Osteocyte (in vitro differentiated cells): Measurements from ENCODE around the gene BBIP1. TPM values are rescaled to one million over a fixed set of nuclear protein-coding genes. Genes with fewer than 3 reads are reported as not detected.

ENCODE experiments used
- DNase-seq: peaks from one replicate; pipeline ENCODE4 v3.0.0; 2021; ENCODE audit warnings: mixed read lengths; ENCODE audit not compliant: unreplicated experiment; ENCODE audit errors: extremely low spot score
- H3K27ac Mint-ChIP-seq: one replicate; pipeline ENCODE4 v1.8.0; 2021; ENCODE audit warnings: mild to moderate bottlenecking, mixed read lengths; ENCODE audit not compliant: unreplicated experiment
- H3K27me3 Mint-ChIP-seq: one replicate; pipeline ENCODE4 v1.8.0; 2021; ENCODE audit warnings: mixed read lengths; ENCODE audit not compliant: unreplicated experiment
- H3K36me3 Mint-ChIP-seq: one replicate; pipeline ENCODE4 v1.8.0; 2021; ENCODE audit warnings: mixed read lengths; ENCODE audit not compliant: unreplicated experiment
- H3K4me1 Mint-ChIP-seq: one replicate; pipeline ENCODE4 v1.8.0; 2021; ENCODE audit warnings: mixed read lengths; ENCODE audit not compliant: unreplicated experiment
- H3K4me3 Mint-ChIP-seq: one replicate; pipeline ENCODE4 v1.8.0; 2021; ENCODE audit warnings: mild to moderate bottlenecking, moderate library complexity, mixed read lengths; ENCODE audit not compliant: unreplicated experiment
- H3K9me3 Mint-ChIP-seq: one replicate; pipeline ENCODE4 v1.8.0; 2021; ENCODE audit warnings: mixed read lengths; ENCODE audit not compliant: unreplicated experiment
- total RNA-seq: library from RNA; stranded (reverse); gene quantifications from 2 replicates; pipeline ENCODE4 v1.2.1, GENCODE V29; 2021
- TF ChIP-seq, protein P1 (sequence below): fragments of 200-600 bp; sonication (generic); IDR thresholded peaks from 2 replicates; pipeline ENCODE4 v1.5.0; 2021; ENCODE audit warnings: antibody characterized with exemption, mild to moderate bottlenecking, moderate library complexity

BBIP1 gene
- total RNA-seq, 1 donor from 2014 or later, result 39.5 TPM

DNA sequence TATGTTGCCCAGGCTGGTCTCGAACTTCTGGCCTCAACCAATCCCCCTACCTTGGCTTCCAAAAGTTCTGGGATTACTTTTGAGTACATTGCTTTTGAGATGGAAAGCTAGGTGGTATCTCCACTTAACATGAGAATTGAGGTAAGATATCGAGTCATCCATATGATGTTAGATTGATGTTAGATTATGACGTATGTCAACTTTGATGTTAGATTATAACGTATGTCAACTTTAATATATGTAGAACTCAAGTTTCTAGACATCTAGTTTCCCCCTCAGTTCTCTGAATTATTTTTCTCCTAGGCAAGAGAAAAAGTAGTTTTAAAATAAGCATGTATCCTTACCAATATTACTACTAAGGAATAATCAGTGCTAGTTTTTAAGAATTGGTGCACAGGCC lies 20.4 kb upstream of the BBIP1 start:
- Mint-ChIP-seq H3K4me1 (peaks cover 7% of the 10 kb centered on the region), H3K9me3 (peaks cover 17% of the 10 kb centered on the region), H3K27ac (no peak overlapping the region), H3K27me3 (no peaks in the 10 kb centered on the region), H3K4me3 (no peak overlapping the region), H3K36me3 (peaks cover 29% of the 10 kb centered on the region)
- TF ChIP-seq, protein P1, sequence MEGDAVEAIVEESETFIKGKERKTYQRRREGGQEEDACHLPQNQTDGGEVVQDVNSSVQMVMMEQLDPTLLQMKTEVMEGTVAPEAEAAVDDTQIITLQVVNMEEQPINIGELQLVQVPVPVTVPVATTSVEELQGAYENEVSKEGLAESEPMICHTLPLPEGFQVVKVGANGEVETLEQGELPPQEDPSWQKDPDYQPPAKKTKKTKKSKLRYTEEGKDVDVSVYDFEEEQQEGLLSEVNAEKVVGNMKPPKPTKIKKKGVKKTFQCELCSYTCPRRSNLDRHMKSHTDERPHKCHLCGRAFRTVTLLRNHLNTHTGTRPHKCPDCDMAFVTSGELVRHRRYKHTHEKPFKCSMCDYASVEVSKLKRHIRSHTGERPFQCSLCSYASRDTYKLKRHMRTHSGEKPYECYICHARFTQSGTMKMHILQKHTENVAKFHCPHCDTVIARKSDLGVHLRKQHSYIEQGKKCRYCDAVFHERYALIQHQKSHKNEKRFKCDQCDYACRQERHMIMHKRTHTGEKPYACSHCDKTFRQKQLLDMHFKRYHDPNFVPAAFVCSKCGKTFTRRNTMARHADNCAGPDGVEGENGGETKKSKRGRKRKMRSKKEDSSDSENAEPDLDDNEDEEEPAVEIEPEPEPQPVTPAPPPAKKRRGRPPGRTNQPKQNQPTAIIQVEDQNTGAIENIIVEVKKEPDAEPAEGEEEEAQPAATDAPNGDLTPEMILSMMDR, result no peak
- no peak for DNase-seq

DNA sequence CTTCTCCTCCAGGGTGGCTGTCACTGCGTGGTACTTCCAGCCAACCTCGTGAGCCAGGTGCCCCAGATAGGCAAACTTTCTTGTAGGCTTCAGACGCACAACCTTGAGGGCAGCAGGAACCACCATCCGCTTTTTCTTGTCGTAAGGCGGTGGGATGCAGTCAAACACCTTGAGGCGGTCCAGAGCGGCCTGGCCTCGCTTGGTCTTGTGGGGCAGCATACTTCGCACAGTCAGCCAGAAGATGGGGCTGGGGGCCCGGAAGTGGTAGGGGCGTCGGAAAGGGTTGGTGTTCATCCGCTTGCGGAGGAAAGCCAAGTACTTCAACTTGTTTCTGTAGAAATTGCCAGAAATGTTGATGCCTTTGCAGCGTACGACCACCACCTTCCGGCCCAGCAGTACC lies 17.8 kb upstream of the BBIP1 start:
- TF ChIP-seq, protein P1, result no peak
- H3K27ac Mint-ChIP-seq, result no peak overlapping the region
- DNase-seq, result no peak
- H3K27me3 Mint-ChIP-seq, result no peaks in the 10 kb centered on the region
- no peak overlapping the region for H3K4me3 Mint-ChIP-seq
- H3K4me1 Mint-ChIP-seq, result peaks cover 5% of the 10 kb centered on the region
- H3K36me3 Mint-ChIP-seq, result peaks cover 9% of the 10 kb centered on the region
- H3K9me3 Mint-ChIP-seq, result peaks cover 7% of the 10 kb centered on the region

GRCh38 chr10:110932505-110933180 lies 13.7 kb upstream of the BBIP1 start:
- TF ChIP-seq, protein P1, result no peak
- H3K4me1 Mint-ChIP-seq, result peaks cover 6% of the 10 kb centered on the region
- no peak overlapping the region for H3K27ac Mint-ChIP-seq

DNA sequence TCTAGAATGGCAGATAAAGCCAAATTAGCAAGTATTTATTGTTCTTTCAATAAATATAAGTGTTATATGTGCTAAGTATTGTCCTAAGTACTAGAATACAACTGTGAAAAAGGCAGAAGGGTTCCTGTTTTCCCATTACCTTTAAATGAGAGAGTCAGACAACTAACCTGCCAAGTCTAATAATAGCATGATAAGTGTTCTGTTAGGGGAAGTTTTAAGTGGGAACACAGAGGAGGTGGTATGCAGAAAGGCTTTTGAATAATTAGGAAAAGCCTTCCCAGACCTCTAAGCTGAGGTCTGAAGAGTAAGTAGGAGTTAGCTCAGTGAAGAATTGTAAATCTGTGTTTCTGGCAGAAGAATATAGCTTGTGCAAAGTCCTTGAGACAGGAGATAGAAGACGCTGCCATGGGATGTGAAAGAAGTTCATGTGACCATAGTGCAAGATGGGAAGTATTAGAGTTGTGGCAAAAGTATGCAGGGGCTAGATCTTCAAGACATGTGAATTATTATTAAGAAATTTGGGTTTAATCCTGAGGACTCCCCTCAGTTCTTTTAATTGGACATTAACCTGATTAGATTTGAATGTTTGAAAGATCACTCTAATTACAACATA lies 12.9 kb upstream of the BBIP1 start:
- H3K9me3 Mint-ChIP-seq, result peaks cover 3% of the 10 kb centered on the region
- H3K4me1 Mint-ChIP-seq, result peaks cover 12% of the 10 kb centered on the region
- H3K27ac Mint-ChIP-seq, result no peak overlapping the region
- no peak overlapping the region for H3K4me3 Mint-ChIP-seq
- DNase-seq, result no peak
- H3K27me3 Mint-ChIP-seq, result no peaks in the 10 kb centered on the region
- no peaks in the 10 kb centered on the region for H3K36me3 Mint-ChIP-seq
- TF ChIP-seq, protein P1, result no peak

More at GRCh38 chr10:110932505-110933180, 13.7 kb upstream of the BBIP1 start:
- H3K36me3 Mint-ChIP-seq, result peaks cover 4% of the 10 kb centered on the region
- DNase-seq, result no peak
- H3K27me3 Mint-ChIP-seq, result no peaks in the 10 kb centered on the region
- peaks cover 3% of the 10 kb centered on the region for H3K9me3 Mint-ChIP-seq
- H3K4me3 Mint-ChIP-seq, result no peak overlapping the region

- Mint-ChIP-seq H3K27ac (no peak overlapping the region), H3K4me3 (no peak overlapping the region), H3K36me3 (peaks cover 3% of the 10 kb centered on the region), H3K9me3 (no peaks in the 10 kb centered on the region), H3K4me1 (peaks cover 33% of the 10 kb centered on the region), H3K27me3 (no peaks in the 10 kb centered on the region)
- TF ChIP-seq, protein P1, result no peak
- no peak for DNase-seq
Measured at GRCh38 chr10:110927461-110927860, 8.5 kb upstream of the BBIP1 start.
